ENCODE data around the gene FAT1. TPM values are rescaled to one million over a fixed set of nuclear protein-coding genes. Genes with fewer than 3 reads are reported as not detected.

The FAT1 gene
- polyA plus RNA-seq, 1 donor: 290 TPM

DNA sequence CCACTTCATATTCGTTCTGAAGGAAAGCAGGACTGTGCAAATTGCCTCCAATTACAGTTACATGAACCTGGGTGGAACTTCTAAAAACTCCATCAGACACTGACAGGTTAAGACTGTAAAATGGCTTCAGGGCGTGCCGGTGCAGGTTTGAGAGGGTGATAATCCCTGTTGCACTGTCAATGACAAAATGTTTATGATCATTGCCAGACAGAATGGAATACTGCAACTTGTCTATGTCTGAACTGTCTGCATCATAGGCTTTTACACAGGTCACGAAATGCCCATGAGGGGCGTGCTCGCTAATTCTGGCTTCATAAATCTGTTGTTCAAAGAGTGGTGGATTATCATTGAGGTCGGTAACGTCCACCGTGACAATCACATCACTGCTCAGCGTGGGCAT, 104.6 kb downstream of the FAT1 start:
- no peak for DNase-seq

DNA sequence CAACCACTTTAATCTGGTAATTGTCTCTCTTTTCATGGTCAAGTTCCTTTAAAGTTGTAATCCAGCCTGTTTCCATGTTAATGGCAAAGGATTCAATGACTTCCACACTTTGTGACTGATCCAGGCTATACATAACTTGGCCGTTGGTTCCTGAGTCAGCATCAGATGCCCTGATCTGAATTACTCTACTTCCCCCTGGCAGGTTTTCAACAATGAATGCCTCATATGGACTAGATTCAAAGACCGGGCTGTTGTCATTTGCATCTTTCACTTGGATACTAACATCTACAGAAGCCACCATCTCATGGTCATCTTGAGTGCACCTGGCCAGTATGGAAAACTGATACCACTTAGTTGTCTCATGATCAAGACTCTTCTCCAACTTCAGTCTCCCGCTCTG, 105.7 kb downstream of the FAT1 start:
- DNase-seq: no peak

DNA sequence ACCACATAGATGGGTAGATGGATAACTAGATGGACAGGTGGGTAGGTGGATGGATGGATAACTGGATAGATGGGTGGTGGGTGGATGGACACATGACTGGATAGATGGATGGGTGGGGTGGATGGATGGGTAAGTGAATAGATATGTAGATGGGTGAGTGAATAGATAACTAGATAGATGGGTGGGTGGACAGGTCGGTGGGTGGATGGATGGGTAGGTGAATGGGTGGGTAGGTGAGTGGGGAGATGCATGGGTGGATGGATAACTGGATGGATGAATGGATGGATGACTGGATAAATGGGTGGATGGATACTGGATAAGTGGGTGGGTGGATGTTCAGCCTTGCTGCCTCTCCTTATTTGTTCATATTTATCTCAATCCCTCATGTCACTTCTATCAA, 116.2 kb downstream of the FAT1 start:
- no peak for DNase-seq

DNA sequence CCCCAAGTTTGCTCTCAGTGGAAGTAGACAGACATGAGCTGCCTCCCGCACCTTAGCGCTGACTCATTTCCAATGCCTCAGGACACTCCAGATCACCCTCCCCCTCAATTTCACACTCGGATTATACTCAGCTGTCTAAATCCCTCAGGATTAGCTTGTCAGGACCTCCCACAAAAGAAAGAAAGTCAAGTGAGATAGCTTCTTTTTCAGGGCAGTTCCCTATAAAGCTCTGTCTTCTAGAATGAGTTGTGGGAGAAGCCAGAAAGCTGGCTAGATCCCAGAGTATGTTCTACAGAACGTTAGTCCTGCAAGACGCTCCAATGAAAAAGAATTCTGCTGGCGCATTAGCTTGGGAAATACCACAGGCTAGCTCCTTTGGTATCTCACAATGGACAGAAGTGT, 117.1 kb downstream of the FAT1 start:
- no peak for DNase-seq

DNA sequence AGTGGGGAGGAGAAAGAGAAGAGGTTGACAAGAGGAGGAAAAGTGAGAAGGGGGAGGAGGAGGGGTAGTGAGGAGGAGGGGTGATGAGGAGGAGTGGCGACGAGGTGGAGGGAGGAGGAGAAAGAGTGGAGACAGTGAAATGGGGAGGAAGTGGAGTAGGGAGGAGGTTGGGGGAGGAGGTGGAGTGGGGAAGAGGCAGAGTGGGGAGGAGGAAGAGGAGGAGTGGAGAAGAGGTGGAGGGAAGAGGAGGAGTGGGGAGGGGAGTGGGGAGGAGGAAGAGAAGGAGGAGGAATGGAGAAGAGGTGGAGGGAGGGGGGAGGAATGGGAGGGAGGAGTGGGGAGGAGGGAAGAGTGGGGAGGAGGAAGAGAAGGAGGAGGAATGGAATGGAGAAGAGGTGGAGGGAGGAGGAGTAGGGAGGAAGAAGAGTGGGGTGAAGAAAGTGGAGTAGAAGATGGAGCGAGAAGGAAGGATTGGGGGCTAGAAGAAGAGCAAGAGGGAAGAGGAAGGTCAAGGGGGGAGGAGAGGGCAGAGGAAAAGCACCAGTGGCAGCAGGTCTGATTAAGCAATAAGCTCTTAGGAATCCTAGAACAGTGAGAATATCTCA, 118.3 kb downstream of the FAT1 start:
- no peak for DNase-seq

DNA sequence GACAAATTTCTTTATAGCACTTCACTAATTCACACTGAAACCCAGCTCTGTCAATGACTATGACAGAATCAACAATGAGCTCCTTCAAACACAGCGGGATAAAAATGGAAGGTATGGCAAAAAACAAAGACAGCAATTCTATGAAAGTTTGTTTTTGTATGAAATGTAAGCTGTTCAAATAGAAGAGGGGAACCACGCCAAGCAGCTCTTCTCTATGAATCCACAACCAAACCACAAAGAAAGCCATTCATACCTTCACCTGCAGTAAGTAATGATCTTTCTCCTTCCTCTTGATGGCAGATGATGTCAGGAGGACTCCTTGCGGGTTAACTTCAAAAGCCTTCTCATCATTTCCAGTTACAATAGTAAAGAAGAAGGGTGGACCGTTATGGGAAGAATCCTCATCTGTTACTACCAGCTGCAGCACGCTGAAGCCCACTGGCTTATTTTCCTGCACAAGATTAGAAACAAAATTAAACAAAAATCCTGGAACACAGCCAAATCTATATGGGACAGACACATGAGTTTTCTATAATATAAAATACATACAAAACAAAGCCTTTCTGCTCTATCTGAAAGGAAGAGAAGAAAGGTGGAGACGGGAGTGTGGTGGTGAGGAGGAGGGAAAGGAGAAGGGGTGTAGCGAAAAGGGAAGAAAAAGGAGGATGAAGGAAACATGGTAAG, 119.4 kb downstream of the FAT1 start:
- DNase-seq: no peak

DNA sequence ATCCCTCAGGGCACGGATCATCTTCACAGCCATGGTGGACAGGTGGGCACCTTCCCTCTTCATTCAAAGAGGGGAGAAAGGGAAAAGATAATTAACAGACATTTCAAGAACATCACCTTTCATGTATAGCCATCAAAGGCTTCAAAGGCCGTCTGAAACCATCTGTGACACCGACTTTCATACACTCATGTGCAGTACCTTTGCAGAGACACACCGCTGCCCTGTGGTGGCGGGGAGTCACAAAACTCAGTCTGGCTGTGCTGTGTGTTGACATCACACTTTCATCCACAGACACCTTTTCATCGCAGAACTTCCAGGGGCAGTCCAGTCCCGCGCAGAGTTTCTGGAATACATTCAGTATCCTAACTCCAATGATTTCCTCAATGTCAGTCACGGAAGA, 120.7 kb downstream of the FAT1 start:
- DNase-seq: no peak

DNA sequence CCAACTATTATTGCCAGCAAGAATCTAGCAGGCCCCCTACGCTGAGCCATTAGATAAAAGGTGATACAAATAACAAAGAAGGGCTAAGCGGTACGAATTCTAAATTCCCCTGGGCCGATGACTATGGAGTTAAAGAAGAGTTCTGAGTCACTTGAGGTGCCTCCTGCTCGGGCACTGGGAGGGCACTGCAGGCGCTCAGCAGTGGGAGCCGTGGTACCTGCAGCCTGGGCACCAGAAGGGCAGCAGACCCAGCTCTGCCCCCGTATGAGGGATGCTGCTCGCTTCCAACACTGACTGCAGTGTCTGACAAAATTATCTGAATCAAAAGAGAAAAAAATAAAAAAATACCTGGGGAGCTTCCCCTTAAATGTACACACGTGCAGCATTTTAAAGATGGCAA, 124.2 kb downstream of the FAT1 start:
- DNase-seq: no peak

DNA sequence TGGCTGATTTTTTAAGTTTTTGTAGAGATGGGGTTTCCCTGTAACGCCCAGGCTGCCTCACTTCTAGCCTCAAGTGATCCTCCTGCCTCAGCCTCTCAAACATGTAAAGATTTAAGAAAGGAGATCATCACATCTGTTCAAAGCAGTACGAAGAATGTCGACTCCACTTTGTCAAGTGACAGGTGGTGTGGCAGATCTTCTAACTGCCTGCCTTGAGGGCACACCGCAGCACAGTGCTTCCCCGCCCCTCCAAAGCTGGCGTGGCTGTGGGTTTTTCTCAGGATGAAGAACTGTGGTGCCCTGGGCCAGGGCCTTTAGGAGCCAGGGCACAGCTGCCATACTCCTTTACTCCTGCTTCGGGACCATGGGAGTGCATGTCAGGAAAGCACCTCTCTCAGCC, 125.0 kb downstream of the FAT1 start:
- no peak for DNase-seq

DNA sequence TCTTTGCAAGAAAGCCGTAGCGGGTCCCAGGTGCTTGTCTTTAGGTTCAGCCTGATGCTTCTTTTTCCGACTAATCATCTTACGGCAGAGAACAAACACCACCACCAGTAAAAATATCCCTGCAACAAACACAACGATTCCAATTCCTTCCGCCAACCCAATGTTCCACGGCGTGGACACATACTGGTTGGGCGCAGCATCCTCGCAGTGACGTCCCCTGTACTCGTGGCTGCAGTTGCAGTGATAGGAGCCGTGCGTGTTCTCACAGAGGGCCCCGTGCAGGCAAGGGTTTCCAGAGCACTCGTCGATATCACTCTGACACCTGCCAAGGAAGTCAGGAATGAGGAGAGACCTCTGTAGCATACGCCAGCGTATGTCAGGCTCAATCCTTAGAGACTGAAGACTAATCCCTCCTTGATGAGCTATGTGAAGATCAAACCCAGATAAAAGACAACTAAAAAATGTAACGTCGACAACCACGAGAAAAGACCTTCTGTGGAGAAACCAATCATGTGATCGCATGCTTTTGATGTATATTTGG, 126.7 kb downstream of the FAT1 start:
- DNase-seq: no peak

DNA sequence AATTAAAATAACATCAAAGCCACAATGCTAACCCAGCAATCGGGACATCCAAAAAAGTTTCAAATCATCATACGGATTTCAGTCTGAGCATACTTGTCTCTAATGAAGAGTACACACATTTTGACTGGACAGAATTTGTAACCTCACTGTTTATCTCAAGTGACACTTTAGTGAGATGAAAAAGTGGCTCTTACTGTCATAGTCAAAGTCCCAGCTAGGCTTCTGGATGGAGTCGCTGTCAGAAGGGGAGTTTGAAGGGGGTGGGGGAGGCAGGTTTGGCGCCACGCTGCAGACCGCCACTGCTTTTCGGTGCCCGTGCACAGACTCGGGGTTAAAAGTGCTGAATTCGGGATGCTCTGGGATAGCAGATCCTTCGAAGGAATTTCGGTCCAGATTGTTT, 127.3 kb downstream of the FAT1 start:
- no peak for DNase-seq

DNA sequence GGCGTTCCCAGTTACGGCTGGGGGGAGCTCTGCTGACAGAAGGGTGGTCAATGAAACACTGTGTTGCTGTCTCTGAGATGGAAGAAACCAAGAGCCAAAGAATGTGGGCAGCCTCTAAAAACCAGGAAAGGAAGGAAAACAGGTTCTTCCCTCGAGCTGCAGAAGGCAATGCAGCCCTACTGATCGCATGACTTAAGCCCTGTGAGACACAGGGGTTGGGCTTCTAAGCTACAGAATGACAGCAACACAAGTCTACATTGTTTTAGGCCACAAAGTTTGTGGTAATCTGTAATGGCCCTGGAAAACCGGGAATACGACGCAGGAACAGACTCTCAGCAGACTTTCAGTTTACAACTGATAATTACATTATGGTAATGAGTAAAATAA, 130.1 kb downstream of the FAT1 start:
- no peak for DNase-seq

DNA sequence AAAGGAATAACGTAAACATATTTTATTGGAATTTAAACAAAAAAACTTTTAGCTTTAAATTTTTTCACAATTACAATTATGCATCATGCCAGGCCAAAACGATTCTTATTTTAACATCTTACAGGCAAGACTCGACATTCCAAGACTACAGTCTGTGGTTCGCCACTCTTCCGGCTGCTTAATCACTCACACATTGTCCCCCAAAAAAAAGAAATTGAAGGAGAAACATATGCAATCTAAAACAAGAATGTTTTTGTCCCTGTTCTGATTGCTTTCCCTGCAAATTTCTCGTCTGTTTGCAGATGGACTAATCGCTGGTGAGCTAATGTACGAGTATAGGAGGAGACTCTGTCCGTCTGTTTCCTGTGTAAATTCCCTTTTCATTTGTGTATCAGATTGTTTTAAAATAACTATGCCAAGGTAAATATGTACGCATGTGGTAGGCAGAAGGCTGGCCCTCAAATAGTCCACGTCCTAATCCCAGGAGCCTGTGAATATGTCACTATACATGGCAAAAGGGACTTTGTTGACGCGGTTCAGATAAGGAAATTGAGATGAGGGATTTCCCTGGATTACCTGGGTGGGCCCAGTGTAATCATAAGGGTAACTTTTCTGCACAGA, 130.6 kb downstream of the FAT1 start:
- DNase-seq: no peak

DNA sequence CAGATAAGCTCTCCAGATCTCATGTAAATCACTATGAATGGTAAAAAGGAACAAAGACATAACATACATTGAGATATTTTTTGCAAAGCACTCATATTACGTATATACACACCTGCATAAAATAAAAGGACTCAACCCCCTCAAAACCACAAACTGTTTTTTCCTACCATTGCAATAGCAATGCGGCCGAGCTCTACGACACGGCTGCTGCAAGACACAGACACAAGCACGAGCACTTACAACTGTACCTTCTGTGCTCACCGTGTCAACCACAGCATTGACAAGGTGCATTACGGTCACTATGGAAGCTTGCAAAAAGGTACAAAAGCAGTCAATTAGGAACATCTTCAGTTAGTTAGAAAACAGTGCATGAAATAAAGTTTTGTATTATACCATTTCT, 131.2 kb downstream of the FAT1 start:
- DNase-seq: no peak

DNA sequence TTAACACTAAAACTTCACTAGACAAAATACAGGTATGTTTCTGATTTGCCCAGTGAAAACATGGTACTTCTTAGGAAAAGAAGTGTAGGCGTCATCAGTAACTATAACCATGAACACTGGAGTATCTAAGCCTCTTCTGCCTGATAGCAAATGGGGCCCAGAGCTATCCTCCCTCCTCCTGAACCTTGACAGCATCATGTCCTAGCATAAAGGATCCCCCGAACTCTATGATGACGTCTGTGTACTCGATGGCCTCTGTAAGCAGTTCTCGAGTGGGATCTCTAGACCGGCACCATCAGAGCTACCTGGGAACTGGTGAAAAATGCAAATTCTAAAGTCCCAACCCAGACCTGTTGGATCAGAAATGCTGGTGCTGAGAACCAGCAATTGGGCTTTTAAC, 132.0 kb downstream of the FAT1 start:
- no peak for DNase-seq

DNA sequence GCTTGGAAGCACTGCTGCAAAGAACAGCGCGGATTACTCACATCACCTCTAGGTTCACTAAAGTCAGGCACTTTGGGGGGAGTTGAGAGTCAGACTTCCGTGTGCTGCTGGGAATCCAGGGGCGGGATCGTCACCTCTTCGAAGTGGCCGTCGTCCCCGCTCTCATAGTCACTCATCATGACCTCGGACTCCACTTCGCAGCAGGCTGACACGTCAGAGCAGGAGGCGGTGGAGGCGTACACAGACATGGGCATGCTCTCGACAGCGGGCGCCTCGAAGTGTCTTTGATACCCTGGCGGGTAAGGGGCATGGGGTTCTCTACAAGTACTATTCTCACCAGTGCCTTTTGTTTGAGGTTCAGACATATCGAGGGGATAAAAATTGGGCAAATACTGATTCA, 135.2 kb downstream of the FAT1 start:
- no peak for DNase-seq

DNA sequence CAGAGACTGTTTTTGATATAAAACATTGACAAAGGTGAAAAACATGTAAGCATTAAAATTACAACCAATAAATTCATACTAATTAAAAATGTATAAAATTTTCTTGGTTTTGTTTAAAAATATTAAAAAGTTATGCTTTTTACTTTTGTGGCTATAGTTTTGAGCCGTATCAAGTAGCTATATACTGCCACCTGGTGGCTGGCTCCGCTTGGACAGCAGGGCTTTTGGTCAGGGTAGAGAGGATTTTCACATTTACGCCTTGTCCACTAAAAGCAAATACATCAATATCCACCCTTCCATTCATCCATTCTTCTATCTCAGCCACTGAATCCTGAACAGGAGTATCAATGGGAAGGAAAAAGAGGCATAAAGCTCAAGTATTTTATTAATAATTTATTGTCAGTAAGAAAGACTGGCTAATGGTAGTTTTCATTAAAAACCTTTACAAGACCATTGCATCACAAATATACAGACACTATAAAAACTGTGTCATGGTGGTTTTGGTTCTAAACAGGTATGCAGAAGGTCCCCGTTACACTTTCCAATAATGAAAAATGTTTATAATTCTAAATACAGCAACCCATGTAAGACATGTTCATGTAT, 136.1 kb downstream of the FAT1 start:
- peak; percentile 50 for DNase-seq

DNA sequence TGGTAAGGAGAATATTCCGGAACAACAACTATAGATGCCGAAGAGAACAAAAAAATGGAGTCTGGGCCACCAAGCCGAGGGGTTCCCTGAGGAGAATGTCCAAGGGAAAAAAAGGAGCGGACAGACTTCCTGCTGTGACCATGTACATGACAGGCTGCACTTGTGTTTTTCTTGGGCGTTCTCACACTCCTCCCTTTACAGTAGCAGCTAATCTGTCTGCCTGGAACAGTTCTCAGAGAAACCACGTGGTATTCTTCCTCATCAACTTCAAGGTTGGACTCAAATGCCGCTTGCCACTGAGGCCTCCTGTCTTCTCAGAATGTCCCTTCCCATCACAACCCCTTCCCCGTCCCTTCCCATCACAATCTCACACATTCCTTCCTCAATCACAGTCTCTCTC, 137.5 kb downstream of the FAT1 start:
- DNase-seq: no peak

DNA sequence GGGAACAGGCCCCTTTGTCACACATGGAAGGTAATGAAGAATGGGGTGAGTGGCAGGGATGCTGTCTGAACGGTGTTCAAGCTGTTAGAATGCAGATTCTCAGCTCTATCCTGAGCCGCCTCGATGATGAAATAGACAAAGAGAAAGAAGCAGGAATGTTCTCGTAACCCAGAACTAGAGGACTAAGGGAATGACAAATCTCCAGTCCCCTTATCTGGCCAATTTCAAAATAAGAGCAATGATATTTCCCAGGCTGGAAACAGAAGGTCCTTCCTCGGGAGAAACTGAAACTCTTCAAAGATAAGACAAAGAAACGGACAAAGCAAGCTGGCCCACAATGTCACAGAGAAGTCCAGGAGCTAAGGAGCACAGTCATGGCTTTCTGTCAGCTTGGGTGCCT, 138.7 kb downstream of the FAT1 start:
- no peak for DNase-seq

DNA sequence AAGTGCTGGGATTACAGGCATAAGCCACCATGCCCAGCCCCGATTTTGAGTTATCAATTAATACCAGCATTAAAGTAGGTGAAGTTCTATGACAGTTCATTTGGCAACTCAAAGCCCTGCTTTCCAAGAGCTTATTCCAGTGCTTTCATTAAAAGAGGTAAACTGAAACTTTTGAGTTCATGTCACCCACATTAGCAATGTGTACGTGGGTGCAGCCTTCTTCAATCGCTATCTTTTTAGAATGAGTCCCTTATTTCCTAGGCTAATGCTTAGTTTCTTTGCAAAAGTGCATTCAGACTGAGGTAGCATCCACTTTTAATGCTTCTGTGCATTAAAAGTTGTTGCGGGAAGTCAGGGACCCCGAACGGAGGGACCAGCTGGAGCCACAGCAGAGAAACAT, 142.2 kb downstream of the FAT1 start:
- no peak for DNase-seq

DNA sequence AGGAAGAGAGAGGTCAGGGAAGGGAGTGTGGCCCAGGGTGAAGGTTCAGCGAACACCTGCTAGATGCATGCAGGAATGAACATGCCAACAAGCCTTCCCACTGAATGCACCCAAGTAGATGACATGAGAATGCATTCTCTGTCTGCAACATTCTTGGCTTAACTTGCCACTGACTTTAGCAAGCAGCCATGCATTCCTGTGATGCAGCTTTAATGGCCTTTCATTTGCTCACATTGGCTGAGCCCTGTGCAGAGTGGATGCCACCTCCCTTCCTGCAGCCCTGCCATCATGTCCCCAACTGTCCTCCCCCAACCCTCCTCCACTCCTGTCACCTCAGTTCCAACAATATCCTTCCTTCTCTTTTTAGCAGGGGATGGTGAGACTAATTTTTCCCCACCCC, 143.0 kb downstream of the FAT1 start:
- no peak for DNase-seq

DNA sequence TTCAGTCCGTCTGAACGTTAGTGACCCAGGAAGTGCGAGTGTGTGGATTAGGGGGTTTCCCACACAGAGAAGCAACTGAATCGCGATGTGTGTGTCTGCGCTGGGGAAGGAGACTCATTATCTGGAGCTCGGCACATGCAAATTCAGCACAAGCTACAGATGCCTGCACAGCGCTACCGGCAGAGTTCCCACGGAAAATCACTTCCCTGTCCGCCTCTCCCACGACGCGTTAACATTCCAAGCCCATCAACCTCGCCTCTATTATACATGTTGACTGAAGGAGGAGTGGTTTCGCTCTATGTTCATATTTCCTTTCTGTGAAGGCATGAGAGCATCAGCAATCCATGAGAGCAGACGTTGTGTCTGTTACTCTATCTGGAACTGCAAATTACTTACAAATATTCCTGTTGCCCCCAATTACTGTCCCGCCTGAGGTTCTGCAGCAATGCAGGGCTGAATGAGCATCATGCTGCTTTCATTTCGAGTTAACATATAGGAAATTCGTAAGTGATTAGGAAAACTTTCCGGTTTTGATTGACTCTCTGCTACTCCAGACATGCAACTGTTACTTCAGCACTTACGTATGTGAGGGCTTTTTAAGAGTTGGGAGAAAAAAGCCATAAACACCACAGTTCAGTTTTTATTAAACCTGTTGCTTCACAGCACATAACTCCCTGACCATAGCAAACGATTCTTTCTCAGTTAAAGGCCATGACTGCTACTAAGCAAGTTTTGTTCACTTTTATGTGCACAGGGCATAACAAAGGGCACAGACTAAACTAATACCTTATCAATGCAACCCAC, 153.3 kb downstream of the FAT1 start:
- peak; percentile 42 for DNase-seq
